ENCODE data around the gene HOXA13. TPM values are rescaled to one million over a fixed set of nuclear protein-coding genes. Genes with fewer than 3 reads are reported as not detected.

HOXA13 gene
- total RNA-seq, 1 experiment from 2014 or later, result 0.68 TPM

GRCh38 chr7:27170426-27171324 lies 29.2 kb downstream of the HOXA13 start:
- Mint-ChIP-seq H3K4me3 (ENCODE audit: unreplicated experiment) (peak overlapping the region; percentile 90), H3K27ac (ENCODE audit: unreplicated experiment) (no peak overlapping the region), H3K36me3 (ENCODE audit: insufficient read depth, unreplicated experiment) (peaks cover 16% of the 10 kb centered on the region), H3K4me1 (ENCODE audit: low read depth, unreplicated experiment) (peaks cover 11% of the 10 kb centered on the region), H3K27me3 (ENCODE audit: insufficient read depth, unreplicated experiment) (no peaks in the 10 kb centered on the region), H3K9me3 (ENCODE audit: unreplicated experiment) (no peaks in the 10 kb centered on the region)
- peaks cover 2% of the 10 kb centered on the region for H3K27me3 ChIP-seq (replicated peaks; ENCODE audit: control insufficient read depth, insufficient read depth, low read length)
- ChIA-PET CTCF (interaction anchor here (1.4 to 2.8 kb wide), 2 partner anchors 9 to 10 kb away, joined by 7 to 12 read pairs; no protein-coding TSS in a partner anchor), POLR2A (no interaction called here)
- TF ChIP-seq CTCF (IDR thresholded peaks at IDR 0.05; ENCODE audit: insufficient read depth in 1 of 2, low read depth in 1 of 2, low read length in 1 of 2, severe bottlenecking in 1 of 2, unreplicated experiment in 1 of 2), result no peak
- DNase-seq, result no peak
- intact Hi-C loops (cut with micrococcal nuclease; ENCODE audit: unreplicated experiment), result no loop called here
- peaks cover 12% of the 10 kb centered on the region for H3K4me1 ChIP-seq
- H3K4me3 ChIP-seq (ENCODE audit: low read depth, low read length), result peak overlapping the region; percentile 43; the same call in 1 of the 2 replicates
- no TSS peak for BruUV-seq (replicated peaks)
- H3K36me3 ChIP-seq (ENCODE audit: control insufficient read depth, insufficient read depth, low read length), result no peaks in the 10 kb centered on the region
- no peaks in the 10 kb centered on the region for H3K9me3 ChIP-seq

GRCh38 chr7:27169658-27170425 lies 30.0 kb downstream of the HOXA13 start:
- Mint-ChIP-seq H3K27ac (ENCODE audit: unreplicated experiment) (no peak overlapping the region), H3K27me3 (ENCODE audit: insufficient read depth, unreplicated experiment) (no peaks in the 10 kb centered on the region), H3K9me3 (ENCODE audit: unreplicated experiment) (no peaks in the 10 kb centered on the region), H3K4me1 (ENCODE audit: low read depth, unreplicated experiment) (peaks cover 11% of the 10 kb centered on the region), H3K36me3 (ENCODE audit: insufficient read depth, unreplicated experiment) (peaks cover 16% of the 10 kb centered on the region), H3K4me3 (ENCODE audit: unreplicated experiment) (peak overlapping the region; percentile 90)
- H3K4me3 ChIP-seq (ENCODE audit: low read depth, low read length), result peak overlapping the region; percentile 43
- no peak for TF ChIP-seq CTCF (IDR thresholded peaks at IDR 0.05; ENCODE audit: insufficient read depth in 1 of 2, low read depth in 1 of 2, low read length in 1 of 2, severe bottlenecking in 1 of 2, unreplicated experiment in 1 of 2)
- H3K4me1 ChIP-seq, result peaks cover 12% of the 10 kb centered on the region
- no peaks in the 10 kb centered on the region for H3K36me3 ChIP-seq (ENCODE audit: control insufficient read depth, insufficient read depth, low read length)
- intact Hi-C loops (cut with micrococcal nuclease; ENCODE audit: unreplicated experiment), result loop anchor here (10.0 kb wide), 1 partner anchor 965 kb away; the partner anchor contains the start of genes CBX3 and HNRNPA2B1
- H3K27me3 ChIP-seq (replicated peaks; ENCODE audit: control insufficient read depth, insufficient read depth, low read length), result peaks cover 2% of the 10 kb centered on the region
- CTCF ChIA-PET, result interaction anchor here (1.4 to 2.8 kb wide), 2 partner anchors 9 to 10 kb away, joined by 7 to 12 read pairs; no protein-coding TSS in a partner anchor
- POLR2A ChIA-PET, result interaction anchor here (0.6 kb wide), 1 partner anchor 191 kb away, joined by 7 read pairs; no protein-coding TSS in a partner anchor
- DNase-seq, result peak in 1 of 2 experiments; percentile 51
- BruUV-seq (replicated peaks), result no TSS peak
- no peaks in the 10 kb centered on the region for H3K9me3 ChIP-seq

Data from Caco-2 (cell line).